ENCODE results near the gene VAV1.
A peak's percentile ranks its signal among the peaks of the same experiment; 100 is the strongest.
"Not testable (repeated sequence)": the region's sequence is repeated elsewhere in the genome, so short reads cannot be mapped to it uniquely, and the experiment has no call there.

Gene VAV1

GRCh38 chr19:6754653-6755463 lies 17.6 kb upstream of the VAV1 start:
- DNase-seq (ENCODE audit: extremely low read depth in 1 of 2, low read depth in 1 of 2), result no peak

GRCh38 chr19:6760606-6761005 lies 11.9 kb upstream of the VAV1 start:
- DNase-seq (ENCODE audit: extremely low read depth in 1 of 2, low read depth in 1 of 2), result no peak

GRCh38 chr19:6761053-6761676 lies 11.3 kb upstream of the VAV1 start:
- DNase-seq (ENCODE audit: extremely low read depth in 1 of 2, low read depth in 1 of 2), result no peak

- not testable (repeated sequence) for DNase-seq (ENCODE audit: extremely low read depth in 1 of 2, low read depth in 1 of 2)
Observed at GRCh38 chr19:6762253-6762797, 10.2 kb upstream of the VAV1 start.

GRCh38 chr19:6765738-6766356 lies 6.7 kb upstream of the VAV1 start:
- no peak for DNase-seq (ENCODE audit: extremely low read depth in 1 of 2, low read depth in 1 of 2)

- no peak for DNase-seq (ENCODE audit: extremely low read depth in 1 of 2, low read depth in 1 of 2)
Observed at GRCh38 chr19:6766357-6767080, 6.0 kb upstream of the VAV1 start.

- DNase-seq (ENCODE audit: extremely low read depth in 1 of 2, low read depth in 1 of 2), result no peak
Observed at GRCh38 chr19:6767081-6767356, 5.5 kb upstream of the VAV1 start.

GRCh38 chr19:6767357-6768235 lies 4.9 kb upstream of the VAV1 start, which contains the start of gene SH2D3A:
Gene SH2D3A (minus strand): TSS chr19:6767435. CDS start chr19:6763748, 3,687 bp downstream.
- DNase-seq (ENCODE audit: extremely low read depth in 1 of 2, low read depth in 1 of 2), result peak; percentile 81 to 93

GRCh38 chr19:6768236-6768785 lies 4.2 kb upstream of the VAV1 start:
- no peak for DNase-seq (ENCODE audit: extremely low read depth in 1 of 2, low read depth in 1 of 2)

GRCh38 chr19:6769006-6769619 lies 3.4 kb upstream of the VAV1 start:
- DNase-seq (ENCODE audit: extremely low read depth in 1 of 2, low read depth in 1 of 2), result no peak

- not testable (repeated sequence) for DNase-seq (ENCODE audit: extremely low read depth in 1 of 2, low read depth in 1 of 2)
Observed at GRCh38 chr19:6771648-6772027, 870 bp upstream of the VAV1 start.

- DNase-seq (ENCODE audit: extremely low read depth in 1 of 2, low read depth in 1 of 2), result no peak
Observed at GRCh38 chr19:6772866-6773322, 386 bp downstream of the VAV1 start.

GRCh38 chr19:6773323-6773931 lies 919 bp downstream of the VAV1 start:
- DNase-seq (ENCODE audit: extremely low read depth in 1 of 2, low read depth in 1 of 2), result peak; percentile 39 to 65

GRCh38 chr19:6774821-6775707 lies 2.6 kb downstream of the VAV1 start:
- DNase-seq (ENCODE audit: extremely low read depth in 1 of 2, low read depth in 1 of 2), result no peak

GRCh38 chr19:6776045-6776444 lies 3.5 kb downstream of the VAV1 start:
- DNase-seq (ENCODE audit: extremely low read depth in 1 of 2, low read depth in 1 of 2), result not testable (repeated sequence)

GRCh38 chr19:6776999-6777398 lies 4.5 kb downstream of the VAV1 start:
- DNase-seq (ENCODE audit: extremely low read depth in 1 of 2, low read depth in 1 of 2), result no peak

GRCh38 chr19:6777434-6777833 lies 4.9 kb downstream of the VAV1 start:
- DNase-seq (ENCODE audit: extremely low read depth in 1 of 2, low read depth in 1 of 2), result no peak

GRCh38 chr19:6778386-6778785 lies 5.9 kb downstream of the VAV1 start:
- no peak for DNase-seq (ENCODE audit: extremely low read depth in 1 of 2, low read depth in 1 of 2)
